Stimulated activated CD8-positive, alpha-beta memory T cell treated with anti-CD3 and anti-CD28 coated beads, Interleukin-2, amount 100 ng/mL, for 1 hour (primary cell): ENCODE results near the gene NBPF3.
"Not testable (repeated sequence)": the region's sequence is repeated elsewhere in the genome, so short reads cannot be mapped to it uniquely, and the experiment has no call there.

Source experiments
- DNase-seq, 2 donors: peaks; one replicate each; pipeline ENCODE4 v3.0.0-alpha.2; 2020; ENCODE audit warnings: low read depth in 2 of 2

Gene NBPF3

DNA sequence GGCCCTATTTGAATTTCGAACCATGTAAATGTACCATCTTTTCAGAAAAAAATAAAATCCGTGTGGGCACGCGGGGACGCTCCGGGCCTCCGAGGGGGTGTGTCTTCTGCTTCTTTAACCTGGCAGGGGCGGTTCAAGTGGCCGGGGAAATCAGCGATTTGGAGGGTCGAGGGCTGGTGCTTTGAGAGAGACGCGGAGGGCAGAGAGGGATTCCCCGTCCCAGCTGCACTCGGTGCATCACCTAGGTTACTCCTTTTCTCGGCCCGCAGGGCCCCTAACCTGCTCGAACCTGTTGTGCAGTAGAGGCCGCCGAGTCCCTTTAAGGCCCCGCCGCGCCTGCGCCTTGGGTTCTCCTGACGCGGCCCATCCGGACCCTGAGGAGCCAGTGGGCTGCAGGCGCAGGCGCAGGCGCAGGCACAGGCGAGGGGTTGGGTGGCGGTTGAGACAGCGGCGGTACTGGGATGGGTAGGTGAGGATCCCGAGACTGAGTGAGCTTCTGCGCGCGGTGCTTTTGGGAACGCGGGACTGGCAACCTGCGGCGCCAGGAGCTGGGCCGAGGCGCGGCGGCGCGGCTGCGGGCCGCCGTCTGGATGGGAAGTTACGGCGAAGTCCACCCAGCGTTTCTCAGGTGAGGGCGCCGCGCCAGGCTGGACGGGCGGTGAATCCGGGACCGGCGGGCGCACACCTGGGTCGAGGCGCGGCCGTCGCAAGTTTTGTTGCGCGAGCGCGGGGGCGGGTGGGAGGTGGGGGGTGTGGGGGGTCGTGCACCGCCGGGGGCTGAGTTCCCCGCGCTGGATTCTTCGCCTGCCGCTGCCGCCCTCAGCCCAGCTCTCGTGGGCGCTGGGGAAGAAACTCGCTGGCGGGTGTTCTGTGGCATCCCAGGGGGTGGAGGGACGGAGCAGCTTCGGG, at the start of gene NBPF3:
Gene NBPF3 (plus strand): TSS at position 417 of the 909 bp plus-strand sequence. CDS start 4,950 bp downstream, outside the sequence.
- DNase-seq, result peak; percentile 64 to 78

DNA sequence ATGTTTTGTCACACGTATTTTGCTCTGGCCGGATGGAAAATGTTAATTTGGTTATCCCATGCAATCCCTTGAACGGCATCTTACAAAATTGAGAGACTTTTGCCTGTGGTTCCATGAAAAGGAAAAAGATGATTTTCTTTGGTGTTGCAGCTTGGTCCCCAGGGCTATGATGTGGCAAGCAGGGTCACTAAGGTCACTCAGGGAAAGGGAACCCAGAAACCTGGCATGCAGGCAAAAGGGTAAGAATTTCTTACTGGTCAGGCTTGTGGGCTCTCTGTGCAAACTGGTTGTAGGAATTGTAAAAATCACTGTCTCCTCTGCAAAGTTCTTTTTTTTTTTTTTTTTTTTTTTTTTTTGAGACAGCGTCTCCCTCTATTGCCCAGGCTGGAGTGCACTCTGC, 48.4 kb upstream of the NBPF3 start:
- DNase-seq, result no peak

DNA sequence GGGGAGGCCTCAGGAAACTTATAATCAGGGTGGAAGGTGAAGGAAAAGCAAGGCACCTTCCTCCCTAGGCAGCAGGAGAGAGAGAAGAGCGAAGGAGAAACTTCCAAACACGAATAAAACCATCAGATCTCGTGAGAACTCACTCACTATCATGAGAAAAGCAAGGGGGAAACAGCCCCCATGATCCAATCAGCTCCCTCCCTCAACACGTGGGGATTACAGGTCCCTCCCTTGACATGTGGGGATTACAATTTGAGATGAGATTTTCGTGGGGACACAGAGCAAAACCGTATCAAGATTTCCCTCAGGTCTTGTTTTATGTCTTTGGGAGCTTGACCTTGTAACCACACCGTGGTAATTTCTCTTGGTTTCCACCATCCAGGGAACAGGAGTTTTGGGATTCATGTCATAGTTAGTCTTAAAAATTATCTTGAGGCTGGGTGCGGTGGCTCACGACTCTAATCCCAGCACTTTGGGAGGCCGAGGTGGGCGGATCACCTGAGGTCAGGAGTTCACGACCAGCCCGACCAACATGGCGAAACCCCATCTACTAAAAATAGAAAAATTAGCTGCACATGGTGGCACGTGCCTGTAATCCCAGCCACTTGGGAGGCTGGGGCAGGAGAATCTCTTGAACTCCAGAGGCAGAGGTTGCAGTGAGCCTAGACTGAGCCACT, 47.2 kb upstream of the NBPF3 start:
- no peak for DNase-seq

DNA sequence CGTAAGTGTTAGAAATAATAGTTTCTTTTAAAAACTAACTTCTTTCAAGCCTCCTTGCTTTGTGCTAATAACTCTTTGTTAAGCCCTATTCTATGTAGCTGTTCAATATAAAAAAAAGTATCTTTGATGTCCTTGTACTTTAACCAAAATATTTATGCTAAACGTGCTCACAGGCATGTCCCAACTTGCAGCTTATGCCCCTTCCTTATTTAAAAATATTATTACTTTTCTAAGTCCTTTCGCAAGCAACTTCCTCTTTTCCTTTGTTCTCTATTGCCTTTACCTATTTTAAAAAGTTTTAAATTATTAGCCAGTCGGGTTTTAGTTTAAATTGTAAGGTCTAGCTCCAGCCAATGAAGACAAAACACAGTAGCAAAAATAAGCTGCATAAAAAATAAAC, 43.4 kb upstream of the NBPF3 start:
- no peak for DNase-seq

GRCh38 chr1:21397813-21398188, 42.1 kb upstream of the NBPF3 start:
- DNase-seq, result no peak

GRCh38 chr1:21401726-21402346, 38.1 kb upstream of the NBPF3 start:
- not testable (repeated sequence) for DNase-seq

- no peak for DNase-seq
Observed at GRCh38 chr1:21406659-21407058, 33.3 kb upstream of the NBPF3 start.

- not testable (repeated sequence) for DNase-seq
Observed at GRCh38 chr1:21409897-21410296, 30.0 kb upstream of the NBPF3 start.

DNA sequence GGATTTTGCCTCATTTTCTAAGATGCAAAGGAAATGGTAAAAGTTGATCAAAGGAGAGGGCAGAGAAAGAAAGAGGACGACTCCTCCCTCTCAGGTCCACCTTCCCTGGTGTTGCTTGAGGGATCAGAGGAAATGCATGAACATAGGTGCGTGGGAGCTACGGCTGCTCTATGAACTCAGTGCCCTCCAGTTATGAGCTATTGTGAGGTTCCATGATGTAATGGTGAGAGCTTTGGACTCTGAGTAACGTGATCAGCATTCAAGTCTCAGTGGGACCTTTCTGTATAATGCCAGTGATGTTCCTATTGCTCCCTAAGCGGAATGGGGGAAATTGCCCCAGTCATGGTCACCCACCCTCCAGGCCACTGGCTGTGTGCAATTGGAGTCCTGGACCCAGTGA, 25.9 kb upstream of the NBPF3 start:
- DNase-seq, result no peak

- DNase-seq, result not testable (repeated sequence)
Observed at GRCh38 chr1:21420378-21420777, 19.6 kb upstream of the NBPF3 start.

DNA sequence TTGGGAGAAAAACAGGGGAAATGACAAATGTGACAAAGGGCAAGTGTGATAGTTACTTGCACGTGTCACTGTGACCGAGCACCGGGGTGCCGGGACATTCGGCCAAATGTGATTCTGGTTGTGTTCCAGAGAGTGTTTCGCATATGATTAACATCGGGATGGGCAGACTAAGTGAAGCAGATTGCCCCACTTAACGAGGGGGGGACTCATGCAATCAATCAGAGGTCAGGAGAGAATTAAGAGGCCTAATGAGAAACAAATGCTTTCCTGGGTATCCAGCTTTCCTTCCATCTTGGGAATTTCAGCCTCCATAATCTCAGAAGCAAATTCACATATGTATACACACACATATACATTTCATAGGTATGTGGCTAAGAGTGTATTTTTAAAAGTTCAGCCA, 18.6 kb upstream of the NBPF3 start:
- not testable (repeated sequence) for DNase-seq

- DNase-seq, result not testable (repeated sequence)
Observed at GRCh38 chr1:21427798-21428480, 12.0 kb upstream of the NBPF3 start.

GRCh38 chr1:21428481-21429073, 11.4 kb upstream of the NBPF3 start:
- DNase-seq, result not testable (repeated sequence)

GRCh38 chr1:21429210-21429609, 10.7 kb upstream of the NBPF3 start:
- DNase-seq, result not testable (repeated sequence)

- not testable (repeated sequence) for DNase-seq
Observed at GRCh38 chr1:21430875-21431274, 9.1 kb upstream of the NBPF3 start.

DNA sequence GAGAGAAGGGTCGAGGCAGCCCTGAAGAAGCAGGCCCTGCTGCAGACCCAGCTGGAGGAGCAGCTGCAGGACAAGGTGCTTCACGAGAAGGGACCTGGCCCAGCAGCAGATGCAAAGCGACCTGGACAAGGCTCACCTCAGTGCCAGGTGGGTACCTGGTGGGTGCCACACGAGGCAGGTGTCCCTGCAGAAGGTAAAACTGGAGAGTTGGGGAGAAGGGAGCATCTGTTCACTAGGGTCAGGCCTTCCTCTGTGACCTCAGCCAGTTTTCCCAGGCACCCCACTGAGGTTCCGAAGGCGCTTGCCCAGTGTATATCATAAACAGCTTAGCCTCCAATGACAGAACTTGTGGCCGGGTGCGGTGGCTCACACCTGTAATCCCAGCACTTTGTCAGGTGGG, 5.5 kb upstream of the NBPF3 start:
- no peak for DNase-seq

- DNase-seq, result no peak
Observed at GRCh38 chr1:21435646-21436487, 4.1 kb upstream of the NBPF3 start.

GRCh38 chr1:21436488-21437340, 3.2 kb upstream of the NBPF3 start:
- no peak for DNase-seq

GRCh38 chr1:21437341-21437640, 2.6 kb upstream of the NBPF3 start:
- DNase-seq, result no peak
